Mucosa of rectum (tissue), 2 donors: ENCODE measurements around the gene CLMN.
A peak's percentile ranks its signal among the peaks of the same experiment; 100 is the strongest.
"Not testable (repeated sequence)": the region's sequence is repeated elsewhere in the genome, so short reads cannot be mapped to it uniquely, and the experiment has no call there.

Source experiments
- H3K27ac ChIP-seq, 2 donors: one replicate each; pipeline ENCODE4 v1.7.0; 2013; ENCODE audit warnings: inconsistent platforms in 2 of 2, low read depth in 2 of 2, low read length in 2 of 2
- H3K27me3 ChIP-seq, 2 donors: one replicate each; pipeline ENCODE4 v1.7.0; 2013; ENCODE audit warnings: low read length in 2 of 2; ENCODE audit not compliant: control insufficient read depth in 2 of 2, insufficient read depth in 2 of 2
- H3K36me3 ChIP-seq, 2 donors: one replicate each; pipeline ENCODE4 v1.7.0; 2013; ENCODE audit warnings: low read length in 2 of 2; ENCODE audit not compliant: control insufficient read depth in 2 of 2, insufficient read depth in 2 of 2
- H3K4me1 ChIP-seq, 2 donors: one replicate each; pipeline ENCODE4 v1.7.0; 2013; ENCODE audit warnings: low read length in 2 of 2, mild to moderate bottlenecking in 1 of 2; ENCODE audit not compliant: control insufficient read depth in 2 of 2, insufficient read depth in 2 of 2
- H3K4me3 ChIP-seq, 2 donors: one replicate each; pipeline ENCODE4 v1.7.0; 2013; ENCODE audit warnings: low read length in 2 of 2
- H3K9ac ChIP-seq, 2 donors: one replicate each; pipeline ENCODE4 v1.7.0; 2013; ENCODE audit warnings: low read length in 2 of 2, low read depth in 1 of 2, mild to moderate bottlenecking in 1 of 2
- H3K9me3 ChIP-seq, 2 donors: one replicate each; pipeline ENCODE4 v1.7.0; 2013; ENCODE audit warnings: low read length in 2 of 2; ENCODE audit not compliant: control insufficient read depth in 2 of 2
- donor health status: healthy.
- donor health status: Normal muscosa, but diverticular disease.

Gene CLMN

GRCh38 chr14:95290021-95290420, 29.7 kb downstream of the CLMN start:
- H3K27ac ChIP-seq, result peak overlapping the region; percentile 76 to 79
- H3K27me3 ChIP-seq, result no peaks in the 10 kb centered on the region
- H3K9ac ChIP-seq, result no peak overlapping the region

GRCh38 chr14:95289323-95290010, 30.2 kb downstream of the CLMN start:
- peaks cover 0 to 2% of the 10 kb centered on the region in 2 donors for H3K36me3 ChIP-seq
- no peaks in the 10 kb centered on the region for H3K9me3 ChIP-seq
- peak overlapping the region in 1 of 2 donors; percentile 23 for H3K27ac ChIP-seq
- H3K9ac ChIP-seq, result no peak overlapping the region
- no peak overlapping the region for H3K4me3 ChIP-seq
- no peaks in the 10 kb centered on the region for H3K27me3 ChIP-seq
- H3K4me1 ChIP-seq, result peaks cover 16 to 25% of the 10 kb centered on the region in 2 donors

More at GRCh38 chr14:95290021-95290420, 29.7 kb downstream of the CLMN start:
- no peak overlapping the region for H3K4me3 ChIP-seq
- no peaks in the 10 kb centered on the region for H3K9me3 ChIP-seq
- H3K4me1 ChIP-seq, result peaks cover 16 to 31% of the 10 kb centered on the region in 2 donors
- peaks cover 0 to 2% of the 10 kb centered on the region in 2 donors for H3K36me3 ChIP-seq

GRCh38 chr14:95288672-95289322, 30.9 kb downstream of the CLMN start:
- Histone ChIP-seq H3K9ac (no peak overlapping the region), H3K4me1 (peaks cover 16 to 22% of the 10 kb centered on the region in 2 donors), H3K9me3 (no peaks in the 10 kb centered on the region), H3K36me3 (no peaks in the 10 kb centered on the region), H3K27ac (peak overlapping the region in 1 of 2 donors; percentile 5), H3K4me3 (no peak overlapping the region), H3K27me3 (no peaks in the 10 kb centered on the region)

GRCh38 chr14:95287176-95287754, 32.4 kb downstream of the CLMN start:
- H3K9ac ChIP-seq, result no peak overlapping the region

GRCh38 chr14:95286645-95287044, 33.1 kb downstream of the CLMN start:
- H3K4me1 ChIP-seq, result peaks cover 12 to 17% of the 10 kb centered on the region in 2 donors
- no peak overlapping the region for H3K9ac ChIP-seq
- no peak overlapping the region for H3K4me3 ChIP-seq
- H3K36me3 ChIP-seq, result no peaks in the 10 kb centered on the region
- no peaks in the 10 kb centered on the region for H3K9me3 ChIP-seq
- no peak overlapping the region for H3K27ac ChIP-seq
- H3K27me3 ChIP-seq, result no peaks in the 10 kb centered on the region

More at GRCh38 chr14:95287176-95287754, 32.4 kb downstream of the CLMN start:
- H3K4me3 ChIP-seq, result no peak overlapping the region
- H3K4me1 ChIP-seq, result peaks cover 16 to 22% of the 10 kb centered on the region in 2 donors
- no peaks in the 10 kb centered on the region for H3K27me3 ChIP-seq
- no peak overlapping the region for H3K27ac ChIP-seq
- H3K9me3 ChIP-seq, result no peaks in the 10 kb centered on the region
- no peaks in the 10 kb centered on the region for H3K36me3 ChIP-seq

- Histone ChIP-seq H3K27me3 (no peaks in the 10 kb centered on the region), H3K9ac (no peak overlapping the region), H3K9me3 (no peaks in the 10 kb centered on the region), H3K36me3 (no peaks in the 10 kb centered on the region), H3K27ac (peak overlapping the region; percentile 20 to 70), H3K4me1 (peaks cover under 1 to 7% of the 10 kb centered on the region in 2 donors), H3K4me3 (no peak overlapping the region)
These were observed 34.1 kb downstream of the CLMN start for GRCh38 chr14:95285566-95285965.

- H3K36me3 ChIP-seq, H3K27ac ChIP-seq, H3K9me3 ChIP-seq, H3K4me3 ChIP-seq, H3K9ac ChIP-seq, H3K27me3 ChIP-seq, H3K4me1 ChIP-seq: not testable (repeated sequence)
These were observed 35.9 kb downstream of the CLMN start for GRCh38 chr14:95283802-95284201.

GRCh38 chr14:95282986-95283380, 36.7 kb downstream of the CLMN start:
- H3K4me3 ChIP-seq, H3K27ac ChIP-seq, H3K36me3 ChIP-seq, H3K9me3 ChIP-seq, H3K4me1 ChIP-seq, H3K27me3 ChIP-seq, H3K9ac ChIP-seq: not testable (repeated sequence)

- H3K36me3 ChIP-seq, result no peaks in the 10 kb centered on the region
- H3K9ac ChIP-seq, result no peak overlapping the region
- H3K4me1 ChIP-seq, result no peaks in the 10 kb centered on the region
- H3K27me3 ChIP-seq, result no peaks in the 10 kb centered on the region
- H3K27ac ChIP-seq, result no peak overlapping the region
- no peak overlapping the region for H3K4me3 ChIP-seq
- no peaks in the 10 kb centered on the region for H3K9me3 ChIP-seq
These were observed 37.2 kb downstream of the CLMN start for GRCh38 chr14:95282354-95282985.
